HG03280 (cell line): ENCODE results near the gene HPDL.
"Not testable (repeated sequence)": the region's sequence is repeated elsewhere in the genome, so short reads cannot be mapped to it uniquely, and the experiment has no call there.

Experiments used
- ATAC-seq: cut with Tn5 transposase; IDR thresholded peaks from one replicate; pipeline ENCODE4 v1.9.1; 2021; ENCODE audit warnings: mild to moderate bottlenecking, moderate library complexity; ENCODE audit not compliant: unreplicated experiment

Gene HPDL

GRCh38 chr1:45326627-45327623 lies at the start of gene HPDL:
Gene HPDL, plus strand, starts transcription at chr1:45326895. Its CDS starts 254 bp downstream, at chr1:45327149.
- ATAC-seq: peak; percentile 61

- ATAC-seq: no peak
Measured at GRCh38 chr1:45282351-45282750, 44.3 kb upstream of the HPDL start.

- ATAC-seq: not testable (repeated sequence)
Measured at GRCh38 chr1:45284858-45285257, 41.8 kb upstream of the HPDL start.

GRCh38 chr1:45286521-45286920 lies 40.2 kb upstream of the HPDL start:
- not testable (repeated sequence) for ATAC-seq

GRCh38 chr1:45291002-45291401 lies 35.7 kb upstream of the HPDL start:
- ATAC-seq: not testable (repeated sequence)

GRCh38 chr1:45291716-45292115 lies 35.0 kb upstream of the HPDL start:
- no peak for ATAC-seq

GRCh38 chr1:45297666-45298356 lies 28.9 kb upstream of the HPDL start:
- no peak for ATAC-seq

GRCh38 chr1:45299296-45299695 lies 27.4 kb upstream of the HPDL start:
- ATAC-seq: no peak

GRCh38 chr1:45299981-45300668 lies 26.6 kb upstream of the HPDL start:
- no peak for ATAC-seq

- no peak for ATAC-seq
Measured at GRCh38 chr1:45300669-45300997, 26.1 kb upstream of the HPDL start.

- ATAC-seq: no peak
Measured at GRCh38 chr1:45302505-45303150, 24.1 kb upstream of the HPDL start.

- peak; percentile 67 for ATAC-seq
Measured at GRCh38 chr1:45303520-45304310, 23.0 kb upstream of the HPDL start.

- ATAC-seq: peak; percentile 3
Measured at GRCh38 chr1:45304311-45305081, 22.2 kb upstream of the HPDL start.

- no peak for ATAC-seq
Measured at GRCh38 chr1:45305231-45305630, 21.5 kb upstream of the HPDL start.

- ATAC-seq: no peak
Measured at GRCh38 chr1:45306319-45306718, 20.4 kb upstream of the HPDL start.

GRCh38 chr1:45306905-45307304 lies 19.8 kb upstream of the HPDL start:
- no peak for ATAC-seq

- no peak for ATAC-seq
Measured at GRCh38 chr1:45314266-45314665, 12.4 kb upstream of the HPDL start.

- ATAC-seq: no peak
Measured at GRCh38 chr1:45317166-45317565, 9.5 kb upstream of the HPDL start.

GRCh38 chr1:45319761-45320160 lies 6.9 kb upstream of the HPDL start:
- no peak for ATAC-seq
